Activated CD8-positive, alpha-beta memory T cell treated with anti-CD3 and anti-CD28 coated beads, Interleukin-2, amount 10 ng/mL, durations not matched to agents 7 days and 5 days (primary cell): ENCODE data around the gene CDH4. TPM values are rescaled to one million over a fixed set of nuclear protein-coding genes. Genes with fewer than 3 reads are reported as not detected.

ENCODE experiments used
- ATAC-seq: fragments of 150-1000 bp; cut with Tn5 transposase; one replicate; pipeline ENCODE4 v1.10.0; 2021; ENCODE audit warnings: moderate library complexity
- CTCF ChIA-PET: fragments of 350-600 bp; sonication (Branson Sonifier 250); formaldehyde crosslinking; loops from one replicate; lab custom pipeline; 2021; ENCODE audit warnings: antibody characterized with exemption; lab: Charles Lee
- DNase-seq: peaks from one replicate; pipeline ENCODE4 v3.0.0-alpha.2; 2020
- H3K27ac Mint-ChIP-seq: one replicate; pipeline ENCODE4 v1.8.0; 2021; ENCODE audit warnings: mild to moderate bottlenecking, mixed read lengths
- H3K27me3 Mint-ChIP-seq: one replicate; pipeline ENCODE4 v1.8.0; 2021; ENCODE audit warnings: mixed read lengths
- H3K36me3 Mint-ChIP-seq: one replicate; pipeline ENCODE4 v1.8.0; 2021; ENCODE audit warnings: mild to moderate bottlenecking, mixed read lengths
- H3K4me1 Mint-ChIP-seq: one replicate; pipeline ENCODE4 v1.8.0; 2021; ENCODE audit warnings: mixed read lengths
- H3K4me3 Mint-ChIP-seq: one replicate; pipeline ENCODE4 v1.8.0; 2021; ENCODE audit warnings: mild to moderate bottlenecking, moderate library complexity, mixed read lengths
- H3K9me3 Mint-ChIP-seq: one replicate; pipeline ENCODE4 v1.8.0; 2022; ENCODE audit warnings: low read depth, mixed read lengths
- total RNA-seq, 2 experiments: library from RNA; stranded (reverse); gene quantifications; one replicate each; pipeline ENCODE4 v1.2.3, GENCODE V29; 2021

The CDH4 gene
- total RNA-seq, 2 experiments from 2014 or later, result 0.02 TPM; not detected in 1

DNA sequence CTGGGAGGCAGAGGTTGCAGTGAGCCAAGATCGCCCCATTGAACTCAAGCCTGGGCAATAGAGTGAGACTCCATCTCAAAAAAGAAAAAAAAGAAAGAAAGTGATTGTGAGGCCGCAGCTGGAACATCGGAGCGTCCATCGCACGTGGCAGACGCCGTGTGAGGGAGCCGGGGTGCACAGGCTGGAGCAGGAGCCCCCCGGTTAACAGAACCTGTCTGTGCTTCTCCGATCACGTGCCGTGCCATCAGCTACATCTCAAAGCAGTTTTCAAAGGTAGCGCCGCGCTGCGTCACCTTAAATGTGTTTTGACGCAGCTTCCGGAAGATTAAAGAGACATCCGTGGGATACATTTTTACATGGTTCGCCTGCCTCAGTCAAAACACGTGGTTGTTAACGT lies 674.7 kb downstream of the CDH4 start:
- H3K9me3 Mint-ChIP-seq, result peaks cover 3% of the 10 kb centered on the region
- ATAC-seq, result no peak
- H3K27ac Mint-ChIP-seq, result no peak overlapping the region
- no peaks in the 10 kb centered on the region for H3K36me3 Mint-ChIP-seq
- H3K27me3 Mint-ChIP-seq, result no peaks in the 10 kb centered on the region
- DNase-seq, result no peak
- H3K4me3 Mint-ChIP-seq, result no peak overlapping the region
- CTCF ChIA-PET, result no interaction called here
- H3K4me1 Mint-ChIP-seq, result no peaks in the 10 kb centered on the region

DNA sequence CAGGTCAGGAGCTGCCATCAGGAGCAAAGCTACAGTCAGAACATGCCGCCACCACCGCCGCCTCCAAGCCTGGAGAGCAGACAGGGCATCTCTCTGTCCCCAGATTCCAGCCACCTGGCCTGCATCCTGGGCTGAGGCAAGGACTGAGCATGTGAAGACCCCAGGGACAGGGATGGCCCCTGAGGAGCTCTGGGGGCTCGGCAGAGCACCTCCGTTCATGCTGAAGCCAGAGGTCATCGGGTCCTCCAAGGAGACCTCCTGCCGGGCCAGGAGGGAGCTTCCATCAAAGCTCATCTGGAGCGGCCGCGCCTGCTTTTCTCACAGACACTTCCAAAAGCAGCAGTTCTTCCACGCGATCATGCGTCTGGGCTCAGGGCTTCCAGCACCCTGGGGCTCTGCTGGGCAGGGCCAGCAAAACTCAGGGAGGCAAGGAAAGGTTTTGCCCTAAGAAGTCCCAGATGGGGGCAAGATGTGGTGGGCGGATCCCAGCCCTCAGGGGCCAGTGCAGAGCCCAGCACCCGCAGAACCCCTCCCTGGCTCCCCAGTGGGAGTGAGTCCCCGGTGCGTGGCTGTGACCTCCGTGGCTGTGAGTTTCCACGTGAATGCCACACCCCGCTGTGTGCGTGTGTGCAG lies 675.2 kb downstream of the CDH4 start:
- no peak for DNase-seq
- CTCF ChIA-PET, result no interaction called here
- Mint-ChIP-seq H3K36me3 (no peaks in the 10 kb centered on the region), H3K9me3 (peaks cover 3% of the 10 kb centered on the region), H3K4me1 (no peaks in the 10 kb centered on the region), H3K27ac (no peak overlapping the region), H3K4me3 (no peak overlapping the region), H3K27me3 (no peaks in the 10 kb centered on the region)
- no peak for ATAC-seq

DNA sequence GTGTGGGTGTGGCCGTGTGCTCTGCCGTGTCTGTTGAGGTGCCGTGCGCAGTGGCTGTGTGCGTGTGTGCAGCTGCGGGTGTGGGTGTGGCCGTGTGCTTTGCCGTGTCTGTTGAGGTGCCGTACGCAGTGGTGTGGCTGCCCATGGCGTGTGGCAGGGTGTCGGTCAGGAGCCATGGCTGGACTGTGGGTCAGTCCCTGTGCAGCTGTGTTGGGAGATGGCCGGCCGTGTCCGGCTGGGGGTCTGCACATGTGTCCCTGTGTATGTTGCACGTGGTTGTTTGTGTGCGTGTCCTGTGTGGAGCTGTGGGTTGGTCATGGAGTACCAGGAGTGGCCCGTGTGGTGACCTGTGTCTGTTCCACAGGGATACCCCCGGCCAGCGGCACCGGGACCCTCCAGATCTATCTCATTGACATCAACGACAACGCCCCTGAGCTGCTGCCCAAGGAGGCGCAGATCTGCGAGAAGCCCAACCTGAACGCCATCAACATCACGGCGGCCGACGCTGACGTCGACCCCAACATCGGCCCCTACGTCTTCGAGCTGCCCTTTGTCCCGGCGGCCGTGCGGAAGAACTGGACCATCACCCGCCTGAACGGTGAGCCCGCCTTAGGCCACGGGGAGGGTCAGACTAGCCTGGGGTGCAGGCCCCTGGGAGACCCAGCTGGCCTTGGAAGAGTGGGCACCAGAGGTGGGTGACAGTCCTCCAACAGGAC lies 675.9 kb downstream of the CDH4 start:
- no peaks in the 10 kb centered on the region for H3K36me3 Mint-ChIP-seq
- DNase-seq (no peak), ATAC-seq (no peak)
- no peaks in the 10 kb centered on the region for H3K4me1 Mint-ChIP-seq
- peaks cover 3% of the 10 kb centered on the region for H3K9me3 Mint-ChIP-seq
- H3K27ac Mint-ChIP-seq, result no peak overlapping the region
- CTCF ChIA-PET, result no interaction called here
- H3K4me3 Mint-ChIP-seq, result no peak overlapping the region
- no peaks in the 10 kb centered on the region for H3K27me3 Mint-ChIP-seq

GRCh38 chr20:61929561-61929960 lies 677.5 kb downstream of the CDH4 start:
- CTCF ChIA-PET, result no interaction called here
- no peak for DNase-seq

DNA sequence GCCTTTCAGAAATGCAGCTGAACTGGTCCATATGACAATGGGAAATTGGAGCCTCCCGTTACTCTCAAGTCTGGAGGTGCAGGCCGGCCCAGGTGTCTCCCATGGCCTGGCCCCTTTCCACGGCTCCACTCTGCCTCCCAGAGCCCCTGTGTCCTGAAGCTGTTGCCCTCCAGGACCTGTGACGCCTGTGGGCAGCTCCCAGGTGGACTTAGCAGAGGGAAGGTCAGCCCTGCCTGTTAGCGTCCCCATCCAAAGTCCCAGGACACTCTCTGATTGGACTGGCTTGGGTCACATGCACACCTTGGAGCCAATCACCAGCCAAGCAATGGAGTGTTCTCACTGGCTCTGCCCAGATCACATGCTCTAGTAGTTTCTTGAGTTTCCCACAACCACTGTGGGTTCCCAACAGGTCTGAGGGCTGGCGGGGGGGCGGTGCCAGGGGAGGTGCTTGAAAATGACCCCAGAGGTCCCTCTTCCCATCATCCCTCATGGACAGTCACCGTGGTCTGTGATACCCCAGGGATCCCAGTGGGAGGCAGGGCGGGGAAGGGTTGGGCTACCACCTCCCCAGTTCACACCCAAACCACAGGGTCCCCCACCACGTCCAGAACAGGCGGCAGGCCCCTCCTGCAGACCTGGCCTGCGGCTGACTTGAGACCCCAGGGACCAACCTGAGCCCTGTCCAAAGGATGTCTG lies 678.1 kb downstream of the CDH4 start:
- Mint-ChIP-seq H3K4me1 (no peaks in the 10 kb centered on the region), H3K27me3 (no peaks in the 10 kb centered on the region), H3K4me3 (no peak overlapping the region), H3K9me3 (peaks cover 3% of the 10 kb centered on the region), H3K36me3 (no peaks in the 10 kb centered on the region), H3K27ac (no peak overlapping the region)
- DNase-seq, result no peak
- ATAC-seq, result no peak
- CTCF ChIA-PET, result no interaction called here

More at GRCh38 chr20:61929561-61929960, 677.5 kb downstream of the CDH4 start:
- ATAC-seq, result no peak
- H3K4me1 Mint-ChIP-seq, result no peaks in the 10 kb centered on the region
- H3K27me3 Mint-ChIP-seq, result no peaks in the 10 kb centered on the region
- peaks cover 3% of the 10 kb centered on the region for H3K9me3 Mint-ChIP-seq
- H3K27ac Mint-ChIP-seq, result no peak overlapping the region
- H3K36me3 Mint-ChIP-seq, result no peaks in the 10 kb centered on the region
- H3K4me3 Mint-ChIP-seq, result no peak overlapping the region

DNA sequence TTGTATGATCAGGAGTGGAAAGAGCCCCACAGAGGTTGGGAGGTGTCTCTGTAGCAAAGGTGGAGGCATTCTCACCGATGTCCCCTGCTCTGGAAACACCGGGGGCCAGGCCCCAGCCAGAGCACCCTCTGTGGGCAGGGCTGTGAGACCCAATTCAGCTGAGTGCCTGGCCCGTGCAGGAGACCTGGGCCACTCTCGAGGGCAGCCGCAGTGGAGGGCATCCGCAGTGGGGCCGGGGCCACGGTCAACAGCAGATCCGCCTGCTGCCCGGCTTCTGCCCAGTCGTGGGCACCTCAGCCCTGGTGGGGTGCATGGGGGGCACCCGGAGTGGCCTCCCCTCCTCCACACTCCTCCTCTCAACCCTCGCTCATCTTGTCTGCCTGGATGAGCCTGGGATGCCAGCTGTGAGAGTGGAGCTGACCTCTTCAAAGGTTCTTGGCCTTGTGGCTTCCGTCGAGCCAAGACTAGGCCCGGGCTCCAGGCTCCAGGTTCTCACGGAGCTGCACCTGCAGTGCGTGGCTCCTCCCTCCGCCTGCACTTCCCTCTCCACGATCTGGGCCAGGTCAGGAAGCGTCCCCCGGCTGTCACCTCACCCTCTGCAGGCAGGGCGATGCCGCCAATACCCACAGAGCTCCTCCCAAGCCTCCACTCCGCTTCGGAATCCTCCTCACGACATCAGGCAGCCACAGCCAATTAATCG lies 678.9 kb downstream of the CDH4 start:
- CTCF ChIA-PET, result no interaction called here
- no peak for ATAC-seq

DNA sequence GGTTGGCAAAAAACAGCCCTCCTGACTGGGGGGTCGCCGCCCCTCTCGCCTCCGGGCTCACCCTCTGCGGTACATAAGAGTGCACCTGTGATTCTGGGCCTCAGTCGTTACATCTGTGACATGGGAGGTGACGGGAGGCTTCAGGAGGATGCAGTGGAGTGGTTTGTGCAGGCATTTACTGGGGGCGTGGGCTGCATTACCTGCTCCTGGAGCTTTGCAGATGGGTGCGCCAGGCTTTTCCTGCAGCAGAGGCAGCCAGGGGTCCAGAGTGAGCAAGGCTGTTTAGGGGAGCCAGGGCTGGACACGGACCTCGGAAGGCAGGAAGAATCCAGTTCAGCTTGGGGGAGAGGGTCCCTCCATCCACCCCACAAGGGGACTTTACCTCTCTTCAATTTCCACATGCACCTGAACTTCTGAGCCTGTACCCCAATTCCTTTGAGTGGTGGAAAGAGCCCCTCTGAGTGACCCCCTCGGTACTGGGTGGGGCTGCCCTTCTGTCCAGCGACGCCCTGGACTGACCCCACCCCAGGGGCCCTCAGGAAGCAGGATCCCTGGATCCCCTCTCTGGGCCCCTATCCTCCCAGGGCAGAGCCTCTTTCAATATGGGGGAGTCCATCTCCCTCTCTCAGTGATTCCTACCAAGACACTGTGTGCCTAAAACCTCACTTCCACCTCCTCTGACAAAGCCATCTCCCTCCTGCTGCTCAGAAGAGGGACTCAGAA lies 679.6 kb downstream of the CDH4 start:
- Mint-ChIP-seq H3K9me3 (peaks cover 3% of the 10 kb centered on the region), H3K27me3 (no peaks in the 10 kb centered on the region), H3K4me3 (no peak overlapping the region), H3K36me3 (no peaks in the 10 kb centered on the region), H3K4me1 (no peaks in the 10 kb centered on the region), H3K27ac (no peak overlapping the region)
- CTCF ChIA-PET, result no interaction called here
- DNase-seq (no peak), ATAC-seq (no peak)

More for the DNA sequence above, 678.9 kb downstream of the CDH4 start:
- DNase-seq, result no peak
- Mint-ChIP-seq H3K9me3 (peaks cover 3% of the 10 kb centered on the region), H3K36me3 (no peaks in the 10 kb centered on the region), H3K4me3 (no peak overlapping the region), H3K27ac (no peak overlapping the region), H3K4me1 (no peaks in the 10 kb centered on the region), H3K27me3 (no peaks in the 10 kb centered on the region)

- Mint-ChIP-seq H3K27ac (no peak overlapping the region), H3K9me3 (peaks cover 3% of the 10 kb centered on the region), H3K4me1 (no peaks in the 10 kb centered on the region), H3K4me3 (no peak overlapping the region), H3K36me3 (no peaks in the 10 kb centered on the region), H3K27me3 (no peaks in the 10 kb centered on the region)
- CTCF ChIA-PET, result no interaction called here
- no peak for DNase-seq
- no peak for ATAC-seq
Measured at GRCh38 chr20:61932199-61932592, 680.1 kb downstream of the CDH4 start.

DNA sequence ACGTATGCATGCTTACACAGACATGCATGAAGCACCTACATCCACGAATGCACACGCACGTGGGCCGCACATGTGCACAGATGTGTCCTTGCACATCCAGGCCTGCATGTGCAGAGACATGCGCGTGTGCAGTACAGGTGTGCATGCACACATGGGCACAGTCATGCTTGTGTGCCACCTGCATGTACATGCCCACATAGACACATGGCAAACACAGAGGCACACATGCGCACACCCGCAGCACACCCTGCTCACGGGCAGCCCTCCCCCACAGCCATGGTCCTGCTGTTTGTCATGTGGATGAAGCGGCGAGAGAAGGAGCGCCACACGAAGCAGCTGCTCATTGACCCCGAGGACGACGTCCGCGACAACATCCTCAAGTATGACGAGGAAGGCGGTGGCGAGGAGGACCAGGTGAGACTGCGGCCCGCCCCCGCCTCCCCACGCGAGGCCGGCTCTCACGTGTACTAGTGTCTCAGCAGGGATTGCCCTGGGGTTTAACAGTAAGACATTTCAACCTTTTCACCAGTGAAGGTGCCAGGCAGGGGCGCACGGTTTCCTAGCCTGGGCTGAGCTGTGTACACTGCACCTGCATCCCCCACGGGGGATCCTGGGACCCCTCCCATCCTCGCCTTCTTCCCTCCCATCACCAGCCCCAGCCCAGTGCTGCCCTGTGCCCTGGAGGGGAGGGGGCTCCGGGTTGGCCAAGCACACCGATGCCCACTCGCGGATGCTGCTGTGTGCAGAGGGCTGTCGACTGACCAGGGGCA lies 680.8 kb downstream of the CDH4 start:
- Mint-ChIP-seq H3K36me3 (no peaks in the 10 kb centered on the region), H3K27ac (no peak overlapping the region), H3K9me3 (peaks cover 3% of the 10 kb centered on the region), H3K4me1 (no peaks in the 10 kb centered on the region), H3K4me3 (no peak overlapping the region), H3K27me3 (no peaks in the 10 kb centered on the region)
- CTCF ChIA-PET, result no interaction called here
- ATAC-seq (no peak), DNase-seq (no peak)

DNA sequence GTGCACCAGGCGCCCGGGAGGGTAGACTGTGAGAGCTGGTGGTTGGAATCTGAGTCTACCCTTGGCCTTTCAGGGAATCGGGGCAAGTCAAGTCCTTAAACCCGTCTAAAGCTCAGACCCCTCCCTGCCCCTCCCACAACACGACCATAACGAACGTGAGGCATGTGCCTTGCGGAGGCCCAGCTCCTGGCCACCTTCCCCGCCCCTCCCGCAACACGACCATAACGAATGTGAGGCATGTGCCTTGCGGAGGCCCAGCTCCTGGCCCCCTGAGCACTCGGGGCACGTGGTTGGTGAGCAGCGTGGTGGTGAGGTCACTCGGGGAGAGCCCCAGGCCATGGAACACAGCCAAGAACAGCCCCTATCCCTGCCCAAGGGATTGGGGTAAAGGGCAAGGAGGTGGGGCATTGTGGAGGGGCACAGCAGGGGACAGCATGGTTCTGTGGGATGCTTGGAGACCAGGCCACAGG lies 681.5 kb downstream of the CDH4 start:
- Mint-ChIP-seq H3K4me1 (no peaks in the 10 kb centered on the region), H3K4me3 (no peak overlapping the region), H3K27me3 (no peaks in the 10 kb centered on the region), H3K27ac (no peak overlapping the region), H3K36me3 (no peaks in the 10 kb centered on the region), H3K9me3 (peaks cover 2% of the 10 kb centered on the region)
- CTCF ChIA-PET, result no interaction called here
- DNase-seq (no peak), ATAC-seq (no peak)

- DNase-seq (no peak), ATAC-seq (no peak)
- Mint-ChIP-seq H3K27me3 (no peaks in the 10 kb centered on the region), H3K36me3 (no peaks in the 10 kb centered on the region), H3K27ac (no peak overlapping the region), H3K4me1 (no peaks in the 10 kb centered on the region), H3K9me3 (no peaks in the 10 kb centered on the region), H3K4me3 (no peak overlapping the region)
- CTCF ChIA-PET, result no interaction called here
Measured at GRCh38 chr20:61933951-61934715, 682.1 kb downstream of the CDH4 start.
